ENCODE measurements around the gene OPRM1.
"Not testable (repeated sequence)": the region's sequence is repeated elsewhere in the genome, so short reads cannot be mapped to it uniquely, and the experiment has no call there.

The OPRM1 gene

GRCh38 chr6:154156135-154156896 is 117.3 kb downstream of the OPRM1 start:
- DNase-seq: peak; percentile 34 to 39

DNA sequence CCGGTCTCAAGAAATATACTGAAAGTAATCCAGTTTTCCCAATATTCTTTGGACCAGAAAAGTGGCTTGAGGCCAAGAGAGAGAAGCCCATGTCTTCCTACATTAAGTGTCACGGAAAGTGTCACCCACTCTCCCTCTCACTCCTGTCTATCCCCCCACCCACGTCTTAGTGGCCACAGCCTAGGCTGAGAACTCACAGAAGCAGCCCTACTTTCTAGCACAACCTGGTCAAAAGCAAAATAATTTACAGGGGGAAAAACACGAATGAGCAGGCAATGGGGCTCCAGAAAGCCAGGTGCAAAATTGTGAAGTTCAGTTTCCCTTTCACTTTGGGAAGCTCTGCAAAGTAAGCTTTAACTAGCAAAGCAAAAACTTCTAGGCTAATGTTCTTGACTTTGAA is 118.0 kb downstream of the OPRM1 start:
- DNase-seq: no peak

DNA sequence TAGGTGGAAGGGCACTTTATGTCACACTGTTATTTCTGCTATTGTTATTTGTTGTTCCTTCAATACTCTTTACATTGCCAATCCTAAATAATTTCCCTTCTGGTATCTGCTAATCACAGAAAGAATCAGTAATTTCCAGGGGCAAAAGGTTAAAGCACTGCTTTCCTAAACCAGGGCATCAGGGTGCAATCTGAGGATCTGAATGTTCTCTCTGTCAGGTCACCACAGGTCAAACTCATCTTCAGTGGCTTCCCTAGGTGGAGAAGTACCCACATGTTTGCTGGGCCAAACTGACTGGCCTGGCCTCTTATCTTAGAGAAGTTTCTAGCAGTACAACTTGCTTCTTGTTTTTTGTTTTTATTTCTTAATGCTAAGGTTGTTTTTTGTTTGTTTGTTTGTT is 118.7 kb downstream of the OPRM1 start:
- DNase-seq: no peak

- no peak for DNase-seq
Observed at GRCh38 chr6:154159126-154159525, 120.1 kb downstream of the OPRM1 start.

DNA sequence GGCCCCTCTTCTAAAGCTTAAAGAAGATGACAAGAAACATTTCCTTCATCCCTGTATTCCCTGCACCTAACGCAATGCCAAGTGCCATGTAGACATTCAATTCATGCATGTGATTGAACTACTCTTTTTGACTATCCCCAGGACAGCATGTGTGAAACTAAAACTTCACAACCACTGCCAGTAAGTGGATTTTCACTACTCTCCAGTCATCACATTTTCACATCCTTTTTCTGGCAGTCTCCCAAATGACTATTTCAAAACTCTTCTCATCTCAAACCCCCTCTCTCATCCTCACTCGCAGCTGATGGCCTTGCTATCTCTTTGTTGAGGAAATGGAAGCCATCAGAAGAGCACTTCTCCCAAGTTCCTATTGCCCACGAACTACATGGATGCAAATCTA is 122.6 kb downstream of the OPRM1 start:
- no peak for DNase-seq

DNA sequence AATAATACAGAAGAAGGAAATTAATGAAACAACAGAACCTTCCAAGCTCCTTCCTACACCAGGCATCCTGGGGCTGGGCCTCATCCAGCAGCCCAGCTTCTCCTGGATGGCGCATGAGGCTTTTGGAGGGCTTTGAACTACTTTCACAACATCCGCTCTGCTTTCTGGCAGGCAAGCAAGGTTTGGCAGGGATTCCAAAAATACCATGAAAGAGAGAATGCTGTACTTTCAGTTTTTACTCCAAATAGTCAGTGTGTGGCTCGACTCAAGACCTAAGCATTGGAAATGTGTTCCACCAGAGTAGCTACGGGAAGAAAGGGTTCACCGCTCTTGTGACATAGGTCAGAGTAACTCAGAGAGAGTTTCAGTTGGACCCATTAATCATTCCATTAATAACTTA is 125.4 kb downstream of the OPRM1 start:
- no peak for DNase-seq

DNA sequence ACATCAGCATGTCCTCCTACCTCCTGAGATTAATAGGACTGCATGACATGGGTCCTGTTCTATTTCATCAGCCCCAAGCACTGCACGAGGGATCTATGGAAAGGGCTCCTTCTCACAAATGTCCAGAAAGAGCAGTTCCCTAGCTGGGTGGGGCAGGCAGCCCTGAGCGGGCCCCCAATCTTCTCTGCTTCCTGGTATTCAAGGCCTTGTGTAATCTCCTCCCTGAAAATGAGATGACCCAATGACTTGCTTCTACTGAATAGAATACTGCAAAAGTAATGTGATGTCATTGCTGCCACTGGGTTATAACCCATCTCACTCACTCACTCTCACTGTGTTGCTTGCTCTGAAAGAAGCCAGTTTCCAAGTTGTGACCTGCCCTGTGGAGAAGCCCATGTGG is 126.4 kb downstream of the OPRM1 start:
- no peak for DNase-seq

- DNase-seq: no peak
Observed at GRCh38 chr6:154166140-154166539, 127.1 kb downstream of the OPRM1 start.

DNA sequence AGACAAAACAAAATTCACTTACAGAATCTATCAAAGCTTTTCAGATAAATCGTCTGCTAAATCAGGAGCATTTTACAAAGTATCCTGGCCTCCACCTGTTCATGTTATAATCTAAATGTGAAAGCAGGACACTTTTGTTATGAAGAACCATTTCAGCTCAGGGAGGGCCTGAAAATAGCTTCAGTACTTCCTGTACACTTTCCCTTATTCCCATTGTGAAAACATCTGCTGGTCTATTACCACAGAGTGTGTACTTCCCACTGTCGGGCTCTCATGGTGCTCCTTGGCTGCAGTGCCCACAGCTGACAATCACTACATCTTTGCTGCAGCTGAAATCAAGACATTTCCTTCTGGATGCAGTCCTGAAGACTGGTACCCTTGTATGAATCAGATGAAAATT is 128.1 kb downstream of the OPRM1 start:
- peak; percentile 4 for DNase-seq

GRCh38 chr6:154169193-154169847 is 130.3 kb downstream of the OPRM1 start:
- no peak for DNase-seq

- DNase-seq: no peak
Observed at GRCh38 chr6:154170106-154170505, 131.1 kb downstream of the OPRM1 start.

DNA sequence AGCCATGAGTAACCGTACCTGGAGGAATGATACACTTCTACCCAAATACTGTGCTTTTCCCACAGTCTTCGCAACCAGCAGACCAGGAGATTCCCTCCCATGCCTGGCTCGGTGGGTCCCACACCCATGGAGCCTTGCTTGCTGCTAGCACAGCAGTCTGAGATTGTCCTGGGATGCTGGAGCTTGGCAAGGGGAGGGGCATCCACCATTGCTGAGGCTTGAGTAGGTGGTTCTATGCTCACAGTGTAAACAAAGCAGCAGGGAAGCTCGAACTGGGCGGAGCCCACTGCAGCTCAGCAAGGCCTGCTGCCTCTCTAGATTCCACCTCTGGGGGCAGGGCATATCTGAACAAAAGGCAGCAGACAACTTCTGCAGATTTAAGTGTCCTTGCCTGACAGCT is 133.4 kb downstream of the OPRM1 start:
- DNase-seq: not testable (repeated sequence)

DNA sequence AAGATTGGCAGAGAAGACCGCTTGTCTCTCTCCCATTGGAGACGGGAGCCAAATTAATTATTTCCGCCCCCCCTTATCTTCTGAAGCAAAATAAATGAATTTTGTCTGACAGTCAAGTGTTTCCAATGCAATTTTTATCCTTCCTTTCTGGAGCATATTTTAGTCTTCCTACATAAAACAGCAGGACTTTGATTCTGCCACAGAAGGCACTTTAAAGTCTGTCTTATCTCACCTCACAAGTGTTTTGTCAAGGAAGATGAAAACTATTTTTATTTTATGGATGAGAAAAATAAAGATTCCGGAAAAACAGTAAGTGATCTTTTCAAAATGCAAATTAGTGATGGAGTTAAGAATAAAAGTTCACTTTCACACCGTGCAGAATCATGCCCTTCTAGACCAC is 140.4 kb downstream of the OPRM1 start:
- no peak for DNase-seq

GRCh38 chr6:154187203-154187602 is 148.2 kb downstream of the OPRM1 start:
- DNase-seq: peak; percentile 15 to 35

GRCh38 chr6:154187714-154188113 is 148.7 kb downstream of the OPRM1 start:
- DNase-seq: no peak

DNA sequence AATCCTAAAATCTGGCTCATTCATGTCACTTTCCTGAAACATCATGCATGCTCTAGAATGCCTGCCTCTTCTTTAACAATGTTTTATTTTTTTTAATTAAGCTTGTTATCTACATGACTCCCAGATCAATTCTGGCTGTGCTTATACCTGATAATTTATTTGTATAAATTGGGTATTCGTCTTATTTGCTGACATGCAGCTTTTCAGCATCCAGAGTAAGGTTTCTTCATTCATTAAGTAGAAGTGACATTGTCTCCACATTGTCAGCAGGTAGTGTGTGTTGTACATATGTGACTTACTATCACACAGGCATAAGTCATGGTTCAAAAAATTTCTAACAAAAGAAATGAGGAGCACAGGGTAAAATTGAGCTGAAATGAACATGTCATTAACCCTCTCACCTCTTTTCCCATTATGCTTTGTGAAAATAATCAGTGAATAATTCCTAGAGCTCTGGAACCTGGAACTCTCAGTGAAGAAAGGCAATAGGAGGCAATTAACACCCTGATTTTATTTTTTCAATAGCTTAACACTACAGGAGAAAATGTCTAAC is 157.4 kb downstream of the OPRM1 start:
- no peak for DNase-seq

DNA sequence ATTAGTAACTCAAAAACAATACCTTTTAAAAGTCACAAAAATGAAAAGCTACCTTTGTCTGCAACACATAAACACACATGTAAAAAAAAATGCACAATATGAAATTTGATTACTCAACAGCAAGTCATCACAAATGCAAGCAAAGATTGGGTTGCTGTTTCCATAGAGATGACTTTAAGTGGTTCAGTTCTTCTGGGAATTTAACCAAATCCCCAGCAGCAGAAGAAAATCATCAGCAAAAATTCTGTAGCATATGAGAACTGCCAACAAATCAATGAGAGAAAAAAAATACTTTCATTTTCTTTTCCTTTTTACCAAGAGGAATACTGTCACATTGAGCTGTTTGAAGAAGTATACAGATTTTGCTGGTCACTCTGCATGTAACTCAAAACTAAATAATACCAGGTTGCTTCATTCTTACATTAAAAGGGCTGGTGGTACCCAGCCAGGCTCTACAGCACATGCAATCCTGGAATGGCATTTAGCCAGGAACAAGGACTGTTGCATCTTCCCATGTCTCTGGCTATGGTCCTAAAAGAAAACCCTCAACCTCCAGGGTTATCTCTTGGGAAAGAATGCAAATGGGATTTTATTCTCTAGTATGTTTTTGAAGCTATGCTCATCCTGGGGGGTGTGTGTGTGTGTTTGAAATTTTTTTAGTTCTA is 158.3 kb downstream of the OPRM1 start:
- no peak for DNase-seq

GRCh38 chr6:154201688-154202087 is 162.6 kb downstream of the OPRM1 start:
- not testable (repeated sequence) for DNase-seq

DNA sequence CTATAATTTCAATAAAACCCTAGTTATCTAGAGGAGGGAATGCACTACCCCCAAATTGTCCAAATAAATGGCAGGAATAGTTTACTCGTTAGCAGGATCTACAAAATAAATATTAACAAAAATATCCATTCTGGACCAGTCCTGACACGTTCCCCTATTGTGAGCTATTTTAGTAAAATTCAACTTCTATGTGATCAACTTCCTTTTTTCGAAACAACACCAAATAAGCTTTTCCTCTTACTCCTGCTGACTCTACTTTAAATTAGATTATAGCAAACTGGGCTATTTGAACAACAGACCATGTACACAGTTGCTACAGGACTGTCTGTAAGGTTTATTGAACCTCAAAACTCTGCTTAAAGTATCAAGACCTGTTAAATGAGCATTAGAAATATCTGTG is 163.3 kb downstream of the OPRM1 start:
- DNase-seq: no peak

DNA sequence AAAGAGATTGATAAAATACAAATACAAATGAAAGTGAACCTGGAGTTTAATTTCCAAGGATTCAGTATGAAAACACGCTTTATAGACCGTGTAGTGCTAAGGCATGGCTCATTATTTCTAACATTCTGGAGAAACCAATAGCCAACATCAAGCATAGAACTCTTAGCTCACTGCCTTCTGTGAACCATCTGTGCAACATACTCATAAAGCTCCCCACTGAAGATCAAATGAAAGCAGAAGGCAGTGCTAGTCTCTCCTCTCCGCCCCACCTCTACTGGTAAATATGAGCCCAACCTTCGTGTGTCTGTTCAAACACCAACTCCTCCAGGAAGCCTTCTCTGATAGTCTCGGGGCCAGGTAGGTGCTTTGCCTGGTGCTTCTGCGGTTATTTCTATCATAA is 163.9 kb downstream of the OPRM1 start:
- DNase-seq: no peak

GRCh38 chr6:154206141-154206540 is 167.1 kb downstream of the OPRM1 start:
- DNase-seq: no peak

GRCh38 chr6:154206996-154207395 is 168.0 kb downstream of the OPRM1 start:
- DNase-seq: no peak

DNA sequence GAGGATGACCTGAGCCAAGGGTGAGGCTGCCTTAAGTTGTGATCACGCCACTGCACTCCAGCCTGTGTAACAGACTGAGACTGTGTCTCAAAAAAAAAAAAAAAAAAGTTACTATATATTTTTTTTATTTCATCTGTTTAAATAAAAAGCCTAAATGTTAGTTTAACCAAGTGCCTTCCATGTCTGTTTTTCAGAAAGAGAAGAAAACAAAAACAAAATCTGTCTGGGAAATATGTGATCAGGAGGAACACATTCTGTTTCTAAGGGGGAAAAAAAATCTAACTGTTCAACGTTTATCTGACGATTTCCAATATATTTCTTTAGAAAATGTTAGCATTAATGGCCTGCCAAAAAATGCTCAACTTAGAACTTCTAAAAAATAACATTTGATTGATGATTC is 170.5 kb downstream of the OPRM1 start:
- no peak for DNase-seq

- no peak for DNase-seq
Observed at GRCh38 chr6:154210678-154211077, 171.6 kb downstream of the OPRM1 start.
